ENCODE results near the gene PRDM15.

Gene PRDM15

DNA sequence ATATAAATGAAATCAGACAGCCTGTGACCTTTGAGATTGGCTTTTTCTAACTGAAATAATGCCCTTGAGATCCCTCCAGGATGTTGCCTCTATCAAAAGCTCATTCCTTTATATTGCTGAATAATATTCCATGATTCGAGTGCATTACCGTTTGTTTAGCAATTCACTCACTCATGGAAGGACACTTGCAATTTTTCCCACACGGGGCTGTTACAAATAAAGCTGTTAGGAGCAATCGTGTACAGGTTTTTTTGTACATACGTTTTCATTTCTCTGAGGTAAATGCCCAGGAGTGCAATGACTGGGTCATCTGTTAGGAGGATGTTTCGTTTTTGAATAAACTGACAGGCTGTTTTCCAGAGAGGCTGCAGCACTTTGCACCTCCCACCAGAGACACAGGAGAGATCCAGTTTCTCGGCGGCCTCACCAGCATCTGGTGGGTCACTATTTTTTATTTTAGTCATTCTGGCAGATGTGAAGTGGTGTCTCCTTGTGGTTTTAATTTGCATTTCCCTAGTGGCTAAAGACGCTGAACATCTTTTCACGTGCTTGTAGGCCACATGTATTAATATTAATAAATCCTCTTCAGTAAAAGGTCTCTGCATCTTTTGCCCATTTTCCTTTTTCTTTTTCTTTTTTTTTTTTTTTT is 11.0 kb downstream of the PRDM15 start:
- Mint-ChIP-seq H3K27me3 (no peaks in the 10 kb centered on the region), H3K27ac (no peak overlapping the region), H3K36me3 (ENCODE audit: low read depth) (peaks cover 13% of the 10 kb centered on the region), H3K4me1 (ENCODE audit: low read depth) (peaks cover 49% of the 10 kb centered on the region), H3K9me3 (no peaks in the 10 kb centered on the region), H3K4me3 (no peak overlapping the region)

DNA sequence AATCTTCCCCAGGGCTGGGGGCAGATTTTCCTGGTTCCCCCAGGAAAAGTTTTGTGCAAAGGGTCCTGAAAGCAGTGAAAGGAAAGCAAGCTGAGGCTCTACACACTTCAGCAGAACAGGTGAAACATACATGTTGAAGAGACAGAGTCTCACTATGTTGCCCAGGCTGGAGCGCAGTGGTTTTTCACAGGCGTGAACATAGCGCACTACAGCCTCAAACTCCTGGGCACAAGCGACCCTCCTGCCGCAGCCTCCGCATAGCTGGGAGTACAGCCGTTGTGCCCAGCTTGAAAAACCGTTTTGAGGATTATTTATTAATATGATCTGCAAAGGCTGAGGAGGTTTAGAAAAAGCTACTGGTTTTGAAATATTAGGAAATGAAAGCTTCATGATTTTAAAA is 11.8 kb downstream of the PRDM15 start:
- H3K4me1 Mint-ChIP-seq (ENCODE audit: low read depth): peaks cover 50% of the 10 kb centered on the region
- no peak overlapping the region for H3K4me3 Mint-ChIP-seq
- H3K27me3 Mint-ChIP-seq: no peaks in the 10 kb centered on the region
- no peak overlapping the region for H3K27ac Mint-ChIP-seq
- H3K9me3 Mint-ChIP-seq: no peaks in the 10 kb centered on the region
- peaks cover 8% of the 10 kb centered on the region for H3K36me3 Mint-ChIP-seq (ENCODE audit: low read depth)

DNA sequence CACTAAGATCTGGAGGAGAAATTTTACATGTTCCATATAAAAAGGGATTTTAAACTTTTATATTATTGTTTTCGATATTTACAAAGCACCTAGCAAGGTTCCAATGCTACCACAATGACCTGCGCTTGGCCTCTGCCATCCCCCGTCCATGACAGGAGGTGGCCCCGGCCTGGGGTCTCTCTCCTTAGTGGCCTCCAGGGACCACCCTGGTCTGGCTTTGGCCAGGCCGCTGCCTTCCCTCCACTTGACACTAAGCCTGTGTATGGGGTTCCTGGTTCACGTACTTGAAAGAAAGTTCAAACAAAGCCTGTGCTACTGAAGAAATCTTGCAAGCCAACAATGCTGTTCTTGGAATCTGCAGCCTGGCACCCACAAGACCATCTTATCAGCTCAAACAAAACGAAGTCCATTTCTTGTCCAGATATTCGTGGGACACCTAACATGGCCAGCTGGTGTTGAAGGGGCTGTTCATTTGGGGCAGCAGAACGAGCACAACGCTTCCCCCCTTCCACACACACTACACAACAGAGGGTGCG is 12.8 kb downstream of the PRDM15 start:
- H3K4me1 Mint-ChIP-seq (ENCODE audit: low read depth): peaks cover 50% of the 10 kb centered on the region
- no peaks in the 10 kb centered on the region for H3K9me3 Mint-ChIP-seq
- H3K27me3 Mint-ChIP-seq: no peaks in the 10 kb centered on the region
- no peak overlapping the region for H3K4me3 Mint-ChIP-seq
- H3K27ac Mint-ChIP-seq: no peak overlapping the region
- peaks cover 4% of the 10 kb centered on the region for H3K36me3 Mint-ChIP-seq (ENCODE audit: low read depth)

DNA sequence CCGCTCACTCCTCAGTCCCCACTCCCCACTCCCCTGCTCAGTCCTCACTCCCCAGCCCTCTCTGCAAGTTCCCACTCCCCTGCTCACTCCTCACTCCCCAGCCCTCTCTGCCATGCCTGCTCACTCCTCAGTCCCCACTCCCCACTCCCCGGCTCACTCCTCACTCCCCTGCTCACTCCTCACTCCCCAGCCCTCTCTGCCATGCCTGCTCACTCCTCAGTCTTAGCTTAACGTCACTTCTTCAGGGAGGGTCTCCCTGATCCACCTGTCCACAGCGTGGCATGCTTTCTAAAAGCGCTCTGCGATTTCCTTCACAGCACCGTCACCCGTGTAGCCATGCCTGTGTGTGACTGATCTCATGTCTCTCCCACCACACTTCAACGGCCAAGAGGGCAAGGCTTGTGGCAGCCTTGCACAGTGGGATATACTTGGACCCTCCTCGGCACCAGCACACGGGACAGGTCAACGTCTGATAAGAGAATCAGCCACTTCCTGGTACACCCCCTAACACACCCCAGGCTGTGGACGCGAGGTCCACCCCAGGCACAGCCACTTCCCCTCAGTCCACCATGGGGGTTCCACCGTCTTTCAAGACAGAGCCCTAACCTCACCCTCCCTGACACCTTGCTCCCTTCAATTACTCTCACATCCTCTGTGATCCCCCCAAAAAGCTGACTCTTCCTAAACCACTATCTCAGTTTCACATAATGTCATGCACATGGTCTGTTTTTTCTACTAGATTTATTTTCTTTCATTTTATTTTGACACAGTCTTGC is 14.0 kb downstream of the PRDM15 start:
- no peaks in the 10 kb centered on the region for H3K9me3 Mint-ChIP-seq
- peak overlapping the region; percentile 1 for H3K27ac Mint-ChIP-seq
- no peaks in the 10 kb centered on the region for H3K27me3 Mint-ChIP-seq
- H3K4me1 Mint-ChIP-seq (ENCODE audit: low read depth): peaks cover 47% of the 10 kb centered on the region
- H3K36me3 Mint-ChIP-seq (ENCODE audit: low read depth): peaks cover 4% of the 10 kb centered on the region
- no peak overlapping the region for H3K4me3 Mint-ChIP-seq

DNA sequence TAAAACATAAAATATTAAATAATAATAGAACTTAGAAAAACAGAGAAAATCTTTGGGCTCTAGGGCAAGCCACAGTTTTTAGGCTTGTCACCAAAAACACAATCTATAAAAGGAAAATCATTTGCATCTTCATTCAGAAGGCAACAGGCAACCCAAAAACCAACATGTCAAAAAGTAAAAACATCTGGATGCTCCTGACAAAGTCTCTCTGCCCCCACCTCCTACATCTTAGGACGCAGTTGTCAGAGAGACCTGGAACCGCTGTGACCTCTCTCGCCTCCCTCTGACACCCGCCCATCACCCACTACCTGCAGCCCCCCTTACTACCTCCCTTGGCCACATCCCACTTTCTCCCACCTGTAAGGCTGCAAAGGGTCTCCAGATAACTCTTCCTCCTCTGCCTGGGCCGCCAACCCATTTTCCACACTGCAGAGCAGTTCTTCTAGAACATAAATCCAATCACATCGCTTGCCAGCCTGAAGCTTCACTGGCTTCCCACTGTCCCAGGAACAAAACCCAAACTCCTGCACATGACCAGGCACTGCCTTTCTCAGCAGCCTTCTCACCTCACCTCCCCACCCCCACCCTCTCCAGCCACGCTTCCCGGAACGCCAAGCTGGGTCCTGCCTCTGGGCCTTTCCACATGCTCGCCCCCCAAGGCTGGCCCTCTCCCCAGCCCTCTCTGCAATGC is 14.7 kb downstream of the PRDM15 start:
- H3K27me3 Mint-ChIP-seq: no peaks in the 10 kb centered on the region
- H3K27ac Mint-ChIP-seq: peak overlapping the region; percentile 43
- peaks cover 47% of the 10 kb centered on the region for H3K4me1 Mint-ChIP-seq (ENCODE audit: low read depth)
- no peak overlapping the region for H3K4me3 Mint-ChIP-seq
- no peaks in the 10 kb centered on the region for H3K9me3 Mint-ChIP-seq
- H3K36me3 Mint-ChIP-seq (ENCODE audit: low read depth): peaks cover 9% of the 10 kb centered on the region

DNA sequence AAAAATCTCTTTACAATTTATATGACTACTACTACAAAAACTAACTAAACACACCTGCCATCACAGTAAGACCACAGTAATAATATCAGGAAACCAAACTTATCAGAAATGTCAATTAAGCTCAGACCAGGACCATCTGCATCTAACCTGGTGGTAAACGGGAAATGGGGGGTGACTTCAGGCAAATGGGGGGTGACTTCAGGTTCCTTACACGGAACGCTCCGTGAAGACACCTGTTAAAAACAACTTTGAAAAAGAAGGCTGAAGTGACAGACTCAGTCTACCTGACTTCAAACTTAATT is 15.8 kb downstream of the PRDM15 start:
- Mint-ChIP-seq H3K27me3 (no peaks in the 10 kb centered on the region), H3K36me3 (ENCODE audit: low read depth) (peaks cover 10% of the 10 kb centered on the region), H3K4me1 (ENCODE audit: low read depth) (peaks cover 41% of the 10 kb centered on the region), H3K4me3 (no peak overlapping the region), H3K27ac (no peak overlapping the region), H3K9me3 (no peaks in the 10 kb centered on the region)

DNA sequence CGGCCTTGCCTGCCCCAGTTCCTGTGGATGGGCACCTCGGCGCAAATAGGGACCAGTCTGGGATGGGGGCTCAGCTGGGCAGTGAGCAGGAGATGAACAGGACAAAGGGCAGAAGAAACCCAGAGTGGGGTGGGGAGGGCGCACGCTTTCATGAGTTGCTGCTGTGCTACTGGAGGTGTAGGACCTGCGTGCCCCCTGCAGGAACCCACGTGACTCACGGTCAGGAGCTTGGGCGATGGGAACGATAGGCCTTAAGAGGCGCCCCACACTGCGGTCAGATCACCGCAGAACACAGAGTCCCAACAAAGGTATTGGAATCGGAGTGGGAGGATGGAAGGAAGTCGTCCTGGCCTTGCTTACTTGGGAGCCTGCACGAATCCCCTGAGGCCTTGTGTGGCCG is 17.2 kb downstream of the PRDM15 start:
- peaks cover 16% of the 10 kb centered on the region for H3K36me3 Mint-ChIP-seq (ENCODE audit: low read depth)
- peaks cover 31% of the 10 kb centered on the region for H3K4me1 Mint-ChIP-seq (ENCODE audit: low read depth)
- no peaks in the 10 kb centered on the region for H3K27me3 Mint-ChIP-seq
- H3K9me3 Mint-ChIP-seq: no peaks in the 10 kb centered on the region
- H3K4me3 Mint-ChIP-seq: no peak overlapping the region
- H3K27ac Mint-ChIP-seq: peak overlapping the region; percentile 5

DNA sequence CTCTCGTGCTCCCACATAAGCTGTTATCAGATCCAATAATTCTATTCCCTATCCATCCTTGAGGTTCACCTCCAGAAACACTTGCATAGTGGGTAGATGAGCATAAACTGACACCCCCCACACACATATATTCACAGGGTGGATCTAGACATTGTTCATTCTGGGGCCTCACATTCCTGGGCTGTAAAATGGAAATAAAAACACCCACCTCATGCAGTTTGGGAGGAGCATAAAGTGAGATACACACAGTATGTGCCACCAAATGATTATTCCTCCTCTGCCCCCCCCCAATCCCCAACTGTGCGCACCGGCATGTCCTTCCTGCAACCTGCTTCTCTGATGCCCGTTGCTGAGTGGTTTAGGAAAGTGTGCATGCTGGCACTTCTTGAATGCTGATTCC is 17.9 kb downstream of the PRDM15 start:
- H3K4me3 Mint-ChIP-seq: no peak overlapping the region
- H3K27me3 Mint-ChIP-seq: no peaks in the 10 kb centered on the region
- H3K4me1 Mint-ChIP-seq (ENCODE audit: low read depth): peaks cover 25% of the 10 kb centered on the region
- H3K9me3 Mint-ChIP-seq: no peaks in the 10 kb centered on the region
- H3K36me3 Mint-ChIP-seq (ENCODE audit: low read depth): peaks cover 22% of the 10 kb centered on the region
- H3K27ac Mint-ChIP-seq: no peak overlapping the region

DNA sequence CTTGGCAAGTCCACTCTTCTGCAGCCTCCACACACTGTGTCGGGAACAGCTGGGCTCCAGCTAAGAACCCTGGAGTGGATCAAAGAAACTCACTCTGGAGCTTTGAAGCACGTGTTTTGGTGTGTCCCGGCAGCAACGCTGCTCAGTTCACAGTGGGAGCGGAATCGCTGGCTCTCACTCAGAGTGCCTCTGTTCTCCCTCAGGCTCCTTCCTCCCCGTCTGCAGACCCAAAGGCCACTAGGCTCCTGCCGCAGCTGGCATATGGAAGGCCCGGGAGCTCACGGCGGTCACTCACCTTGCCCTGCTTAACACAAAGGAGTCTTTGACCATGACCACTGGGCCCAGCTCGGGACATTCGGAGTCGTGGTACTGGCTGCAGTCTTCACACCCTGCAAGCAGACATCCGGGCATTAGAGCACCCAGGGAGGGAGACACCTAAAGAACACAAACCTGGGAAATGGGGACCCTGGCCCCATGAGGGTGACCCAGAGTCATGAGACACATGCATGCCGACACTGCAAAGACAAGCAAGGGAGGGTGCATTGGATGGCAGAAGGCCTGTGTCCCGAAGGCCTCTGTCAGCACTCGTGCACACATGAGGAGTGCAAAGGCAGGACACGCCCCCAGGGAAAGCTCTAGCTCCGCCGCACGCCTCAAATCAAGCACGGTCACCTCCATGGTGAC is 19.7 kb downstream of the PRDM15 start:
- Mint-ChIP-seq H3K27ac (no peak overlapping the region), H3K4me3 (no peak overlapping the region), H3K4me1 (ENCODE audit: low read depth) (peaks cover 8% of the 10 kb centered on the region)

DNA sequence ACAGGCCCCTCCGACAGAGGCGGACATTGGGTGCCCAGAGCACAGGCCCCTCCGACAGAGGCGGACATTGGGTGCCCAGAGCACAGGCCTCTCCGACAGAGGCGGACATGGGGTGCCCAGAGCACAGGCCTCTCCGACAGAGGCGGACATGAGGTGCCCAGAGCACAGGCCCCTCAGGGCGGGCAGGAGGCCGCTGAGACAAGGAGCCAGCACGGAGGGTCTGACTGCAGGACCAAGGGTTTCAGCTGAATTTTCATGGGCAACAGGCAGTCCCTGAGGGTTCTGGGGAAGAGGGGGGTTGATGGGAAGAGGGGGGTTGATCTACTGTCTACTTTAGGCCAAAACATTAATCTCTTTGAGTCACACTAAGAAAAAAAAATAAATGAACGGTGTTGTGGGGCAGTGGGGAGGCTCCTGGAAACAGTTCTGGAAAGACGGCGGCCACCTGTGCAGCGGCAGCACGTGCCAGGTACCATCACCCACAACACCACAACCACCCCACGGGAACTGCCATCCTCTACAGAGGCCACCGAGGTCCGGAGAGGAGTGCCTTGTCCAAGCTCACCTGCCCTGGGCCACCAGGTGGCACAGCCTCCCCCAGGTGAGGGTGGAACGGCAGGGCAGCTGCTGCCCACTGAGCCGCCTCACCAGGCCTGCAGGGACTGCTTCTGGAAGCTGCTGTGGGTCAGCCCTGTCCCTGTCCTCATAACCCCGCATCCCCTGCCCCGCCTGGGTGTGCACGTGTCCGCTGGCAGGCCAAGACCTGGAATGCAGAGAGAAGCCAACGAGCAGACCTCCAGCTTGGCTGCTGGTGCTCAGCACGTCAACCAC is 20.5 kb downstream of the PRDM15 start:
- Mint-ChIP-seq H3K36me3 (ENCODE audit: low read depth) (peaks cover 36% of the 10 kb centered on the region), H3K4me1 (ENCODE audit: low read depth) (peaks cover 4% of the 10 kb centered on the region), H3K9me3 (no peaks in the 10 kb centered on the region), H3K4me3 (no peak overlapping the region), H3K27ac (no peak overlapping the region), H3K27me3 (no peaks in the 10 kb centered on the region)

More for the DNA sequence above, 19.7 kb downstream of the PRDM15 start:
- Mint-ChIP-seq H3K36me3 (ENCODE audit: low read depth) (peaks cover 28% of the 10 kb centered on the region), H3K27me3 (no peaks in the 10 kb centered on the region), H3K9me3 (no peaks in the 10 kb centered on the region)

DNA sequence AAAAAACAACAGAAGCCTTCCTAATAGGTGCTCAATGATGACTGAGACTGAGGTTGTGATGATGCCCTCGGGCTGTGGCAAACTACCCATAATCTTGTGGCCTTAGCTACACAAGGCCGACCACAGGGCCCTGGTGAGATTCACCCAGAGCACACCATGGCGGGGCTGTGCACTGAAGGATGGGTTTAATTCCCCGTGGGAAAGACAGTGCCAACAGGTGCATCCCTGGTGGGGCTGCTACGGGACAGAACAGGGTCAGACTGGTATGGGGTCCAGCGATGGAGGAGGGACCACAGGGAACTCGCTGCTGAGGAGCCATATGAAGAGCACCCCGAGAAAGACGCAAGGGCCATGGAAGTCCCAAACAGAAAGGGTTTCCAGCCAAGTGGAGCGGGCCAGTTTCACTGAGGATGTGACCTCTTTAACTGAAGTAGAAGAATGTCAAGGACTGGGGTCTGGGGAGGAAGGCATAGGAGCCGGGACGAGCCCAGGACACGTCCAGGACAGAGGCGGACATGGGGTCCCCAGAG is 21.3 kb downstream of the PRDM15 start:
- Mint-ChIP-seq H3K4me3 (no peak overlapping the region), H3K27me3 (no peaks in the 10 kb centered on the region), H3K27ac (no peak overlapping the region), H3K9me3 (no peaks in the 10 kb centered on the region), H3K36me3 (ENCODE audit: low read depth) (peaks cover 42% of the 10 kb centered on the region), H3K4me1 (ENCODE audit: low read depth) (no peaks in the 10 kb centered on the region)

DNA sequence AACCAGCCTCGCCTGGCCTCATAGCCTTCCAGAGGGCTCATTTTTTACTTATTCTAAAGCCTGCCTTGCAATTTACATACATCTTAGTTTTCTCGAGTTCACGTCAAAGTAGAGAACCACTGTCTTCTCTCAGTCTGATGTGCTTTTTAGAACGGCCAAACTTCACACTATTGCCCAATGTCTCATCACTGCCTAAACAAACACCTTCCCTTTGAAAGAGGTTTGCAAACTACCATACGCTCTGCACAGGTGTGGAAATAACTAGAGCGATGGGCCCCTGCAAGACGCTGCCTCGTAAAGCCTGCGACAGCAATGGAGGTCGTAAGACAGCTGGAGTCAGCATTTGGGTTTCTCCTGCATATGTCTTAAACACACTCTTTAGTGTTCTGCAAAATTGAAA is 22.6 kb downstream of the PRDM15 start:
- Mint-ChIP-seq H3K27ac (no peak overlapping the region), H3K4me1 (ENCODE audit: low read depth) (no peaks in the 10 kb centered on the region), H3K4me3 (no peak overlapping the region), H3K9me3 (no peaks in the 10 kb centered on the region), H3K36me3 (ENCODE audit: low read depth) (peaks cover 49% of the 10 kb centered on the region), H3K27me3 (no peaks in the 10 kb centered on the region)

DNA sequence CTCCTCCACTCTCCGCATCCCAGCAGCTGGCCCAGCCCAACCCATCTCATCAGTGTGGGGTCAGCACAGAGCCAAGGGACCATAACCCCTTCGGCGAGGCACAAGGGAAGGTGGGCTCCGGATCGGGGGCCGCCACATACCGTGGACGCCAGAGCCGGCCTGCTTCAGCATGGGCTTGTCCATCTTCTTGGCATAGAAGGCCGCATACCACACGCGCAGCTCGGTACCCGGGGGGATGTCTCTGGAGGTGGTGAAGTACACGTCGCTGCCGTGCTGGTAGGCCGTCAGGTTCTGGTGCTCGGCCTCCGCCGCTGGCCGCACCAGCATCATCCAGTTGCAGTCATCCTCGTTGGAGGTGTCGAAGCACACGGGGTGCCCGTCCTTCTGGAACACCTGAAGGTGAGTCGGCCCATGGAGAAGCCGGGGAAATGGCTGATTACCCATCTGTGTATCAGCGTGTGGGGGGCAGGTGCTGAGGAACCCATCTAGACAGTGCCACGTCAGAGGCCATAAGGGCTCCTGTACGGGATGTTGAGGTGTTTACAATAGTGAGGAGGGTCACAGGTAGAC is 24.6 kb downstream of the PRDM15 start:
- Mint-ChIP-seq H3K27me3 (no peaks in the 10 kb centered on the region), H3K4me3 (no peak overlapping the region), H3K27ac (no peak overlapping the region), H3K36me3 (ENCODE audit: low read depth) (peaks cover 53% of the 10 kb centered on the region), H3K9me3 (no peaks in the 10 kb centered on the region), H3K4me1 (ENCODE audit: low read depth) (no peaks in the 10 kb centered on the region)

DNA sequence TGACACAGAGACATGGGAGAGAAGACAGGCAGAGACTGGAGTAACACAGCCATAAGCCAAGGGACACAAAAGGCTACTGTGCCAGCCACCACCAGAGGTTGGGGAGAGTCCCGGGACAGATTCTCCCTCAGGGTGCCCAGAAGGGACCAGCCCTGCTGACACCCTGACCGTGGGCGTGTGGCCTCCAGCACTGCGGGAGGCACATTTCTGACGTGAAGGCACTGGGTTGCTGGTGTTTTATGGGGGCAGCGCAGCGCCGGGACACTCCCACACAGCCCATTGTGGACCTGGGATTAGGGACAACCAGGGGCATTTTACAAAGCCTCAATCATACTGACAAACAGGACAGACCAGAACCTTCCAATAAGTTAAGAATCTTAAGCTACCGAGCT is 26.2 kb downstream of the PRDM15 start:
- H3K27me3 Mint-ChIP-seq: no peaks in the 10 kb centered on the region
- no peak overlapping the region for H3K27ac Mint-ChIP-seq
- H3K4me3 Mint-ChIP-seq: no peak overlapping the region
- peaks cover 57% of the 10 kb centered on the region for H3K36me3 Mint-ChIP-seq (ENCODE audit: low read depth)
- H3K4me1 Mint-ChIP-seq (ENCODE audit: low read depth): no peaks in the 10 kb centered on the region
- no peaks in the 10 kb centered on the region for H3K9me3 Mint-ChIP-seq

Measured in stimulated activated naive CD8-positive, alpha-beta T cell treated with anti-CD3 and anti-CD28 coated beads, Interleukin-15, Interleukin-2, amounts not matched to agents 100 ng/mL and 50 ng/mL, for 24 hours (primary cell).